K562 (cell line): ENCODE data around the gene ERGIC1. TPM values are rescaled to one million over a fixed set of nuclear protein-coding genes. Genes with fewer than 3 reads are reported as not detected.

Experiments
- CBFB ChIP-seq: sonication (generic); formaldehyde crosslinking; IDR thresholded peaks from 2 replicates; pipeline ENCODE4 v1.4.0; 2020; ENCODE audit warnings: mild to moderate bottlenecking, missing genetic modification reagents
- CBX3 ChIP-seq, 2 experiments: IDR thresholded peaks; 1 replicate in 1 of 2; 2 replicates in 1 of 2; pipeline ENCODE4 v1.6.1; 2012; ENCODE audit warnings: inconsistent platforms in 2 of 2, low read length in 2 of 2, borderline replicate concordance in 1 of 2, control low read depth in 1 of 2
- CC2D1A ChIP-seq: fragments of 450-650 bp; IDR thresholded peaks from 2 replicates; pipeline ENCODE4 v1.6.1; 2017; ENCODE audit warnings: mild to moderate bottlenecking
- CXXC5 ChIP-seq: fragments of 250-450 bp; sonication (Bioruptor Pico); IDR thresholded peaks from 2 replicates; pipeline ENCODE4 v1.8.0; 2022; ENCODE audit warnings: inconsistent platforms, mild to moderate bottlenecking, moderate library complexity
- HDAC3 ChIP-seq: fragments of 450-650 bp; IDR thresholded peaks from 2 replicates; pipeline ENCODE4 v1.6.1; 2018; ENCODE audit warnings: borderline replicate concordance, mild to moderate bottlenecking, moderate library complexity; ENCODE audit not compliant: partially characterized antibody
- MAZ ChIP-seq, 2 experiments: fragments of 450-650 bp in 1 of 2; sonication (generic) in 1 of 2; formaldehyde crosslinking; IDR thresholded peaks in 1 of 2; conservative IDR thresholded peaks in 1 of 2; 2 replicates each; pipeline versions ENCODE4 v1.4.0 to v1.5.0; 2020; ENCODE audit warnings: mild to moderate bottlenecking in 1 of 2, missing genetic modification reagents in 1 of 2
- MYC ChIP-seq, 2 experiments: fragments of 250-450 bp in 1 of 2; sonication (Bioruptor Pico) in 1 of 2; IDR thresholded peaks; 2 replicates each; pipeline versions ENCODE4 v1.5.1 to v1.6.1; 2012 to 2021; ENCODE audit warnings: low read depth in 2 of 2, borderline replicate concordance in 1 of 2, improper control_type of control experiment in 1 of 2, low read length in 1 of 2, mild to moderate bottlenecking in 1 of 2, moderate library complexity in 1 of 2
- PKNOX1 ChIP-seq: fragments of 450-650 bp; IDR thresholded peaks from 2 replicates; pipeline ENCODE4 v1.6.1; 2016
- PRDM10 ChIP-seq: fragments of 450-650 bp; IDR thresholded peaks from 2 replicates; pipeline ENCODE4 v1.6.1; 2018; ENCODE audit not compliant: partially characterized antibody
- TBP ChIP-seq: optimal IDR thresholded peaks from 2 replicates; pipeline ENCODE3; 2011; ENCODE audit warnings: low read depth, low read length, improper control_type of control experiment
- TCF3 ChIP-seq: sonication (generic); formaldehyde crosslinking; IDR thresholded peaks from 2 replicates; pipeline ENCODE4 v1.4.0; 2020; ENCODE audit warnings: mild to moderate bottlenecking, missing genetic modification reagents
- TEAD1 ChIP-seq, 2 experiments: fragments of 450-650 bp in 1 of 2; sonication (generic) in 1 of 2; formaldehyde crosslinking; IDR thresholded peaks; 2 replicates each; pipeline versions ENCODE4 v1.4.0 to v1.8.0; 2020 to 2022; ENCODE audit warnings: mild to moderate bottlenecking in 2 of 2, missing genetic modification reagents in 1 of 2
- TFAP4 ChIP-seq: sonication (generic); formaldehyde crosslinking; IDR thresholded peaks from 2 replicates; pipeline ENCODE4 v1.8.0; 2022; ENCODE audit warnings: missing genetic modification reagents, mild to moderate bottlenecking, moderate library complexity, borderline replicate concordance
- XRCC4 ChIP-seq: IDR thresholded peaks from one replicate; pipeline ENCODE4 v1.6.1; 2011; ENCODE audit not compliant: insufficient read depth, insufficient read length; ENCODE audit errors: extremely low read depth
- ZBTB8A ChIP-seq: fragments of 450-650 bp; IDR thresholded peaks from 2 replicates; pipeline ENCODE4 v1.6.1; 2018; ENCODE audit warnings: mild to moderate bottlenecking, moderate library complexity; ENCODE audit not compliant: partially characterized antibody
- ZFX ChIP-seq: sonication (generic); formaldehyde crosslinking; IDR thresholded peaks from 2 replicates; pipeline ENCODE4 v1.8.0; 2022; ENCODE audit warnings: mild to moderate bottlenecking, missing genetic modification reagents, moderate library complexity
- polyA plus RNA-seq, 8 experiments: library from polyadenylated mRNA; depleted of rRNA in 4 of 8; stranded (reverse) in 5 of 8; unstranded in 3 of 8; fragments of >200 nt; fragmentation: Nextera tagmentation in 2 of 8; fragmentation: Illumina TruSeq in 1 of 8; extraction: Ambion mirVana in 2 of 8; extraction: Trizol in 1 of 8; gene quantifications; 2 replicates each; pipeline versions ENCODE4 v1.2.1 to v1.2.3, GENCODE V29; 2011 to 2014; ENCODE audit warnings: inconsistent platforms in 1 of 8, missing spikeins in 1 of 8
- total RNA-seq, 7 experiments: library from RNA; depleted of rRNA in 6 of 7; stranded (reverse); fragments of >200 nt in 6 of 7; fragmentation: Illumina TruSeq in 2 of 7; extraction: Trizol in 2 of 7; gene quantifications; 2 replicates each; pipeline versions ENCODE4 v1.2.1 to v1.2.3, GENCODE V29; 2011 to 2021; ENCODE audit warnings: low replicate concordance in 1 of 7

The ERGIC1 gene
- total and polyA plus RNA-seq, 9 of the 15 experiments (the other 6 are each of a cell fraction or from before 2014, with no cell fraction given): 5.5 to 68.4 (median 36.4) TPM

- TF ChIP-seq XRCC4 (no peak), MYC (IDR thresholded peaks at IDR 0.05; ENCODE audit: low read depth, low read length) (peak; percentile 59), MYC (CRISPR knock-in tag; IDR thresholded peaks at IDR 0.05; ENCODE audit: borderline replicate concordance, low read depth) (no peak), TBP (peak; percentile 76), MAZ (CRISPR knock-in tag; conservative IDR thresholded peaks at IDR 0.05 in 1 of 2, IDR thresholded peaks at IDR 0.05 in 1 of 2) (peak; percentile 56 to 59; a peak in 1 of 4 replicates), ZBTB8A (no peak), PKNOX1 (peak; percentile 84), TFAP4 (CRISPR knock-in tag) (peak; percentile 81), CBX3 (IDR thresholded peaks at IDR 0.05; ENCODE audit: borderline replicate concordance in 1 of 2, low read length in 2 of 2) (0 out of 3 replicates have a peak, but pooled peaks of 1 of the 2 experiments have one; percentile 11), PRDM10 (peak; percentile 10), TEAD1 (CRISPR knock-in tag; IDR thresholded peaks at IDR 0.05) (0 out of 4 replicates have a peak, but pooled peaks of 1 of the 2 experiments have one; percentile 9), CC2D1A (peak; percentile 22; the same call in 1 of the 2 replicates), TCF3 (CRISPR knock-in tag) (peak; percentile 46), HDAC3 (peak; percentile 16), ZFX (CRISPR knock-in tag) (peak; percentile 67), CBFB (CRISPR knock-in tag) (0 out of 2 replicates have a peak, but pooled peaks have one; percentile 28), CXXC5 (CRISPR knock-in tag) (peak; percentile 20; the same call in 1 of the 2 replicates)
Observed at GRCh38 chr5:172788771-172789686, 45.0 kb upstream of the ERGIC1 start (continued).
